NCI-H2196 treated with DMSO at 0.1 percent for 48 hours (cell line): ENCODE measurements around the gene CACNB2.

ENCODE experiments used
- DNase-seq: peaks from one replicate; lab custom pipeline; 2025; ENCODE audit not compliant: unreplicated experiment; lab: John Stamatoyannopoulos, UW

CACNB2 gene

DNA sequence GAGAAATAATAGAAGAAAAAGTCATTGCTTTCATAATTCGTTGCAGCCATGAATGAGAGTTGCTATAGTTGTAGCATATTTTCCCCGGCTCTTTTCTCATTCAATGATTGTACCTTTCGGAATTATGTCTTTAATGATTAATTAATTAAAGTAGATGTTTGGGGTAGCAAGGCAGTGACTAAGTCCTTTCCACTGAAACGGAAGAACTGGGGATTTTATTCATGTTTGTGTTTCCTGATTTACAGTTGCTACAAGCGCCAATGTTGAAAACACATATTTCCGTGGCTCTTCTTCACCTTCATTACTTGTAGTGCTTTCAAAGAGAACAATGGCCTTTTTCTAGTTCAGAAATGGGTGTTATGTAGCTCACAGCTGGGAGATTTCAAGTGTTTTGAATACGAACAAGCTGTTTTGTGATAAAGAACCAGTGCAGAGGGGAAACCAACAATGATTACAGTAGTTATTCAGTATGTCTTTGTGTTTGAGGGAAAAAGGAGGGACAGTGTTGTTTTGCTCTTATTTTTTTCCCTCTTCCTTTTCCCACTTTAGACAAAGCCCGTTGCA, 357.7 kb downstream of the CACNB2 start:
- DNase-seq, result no peak

DNA sequence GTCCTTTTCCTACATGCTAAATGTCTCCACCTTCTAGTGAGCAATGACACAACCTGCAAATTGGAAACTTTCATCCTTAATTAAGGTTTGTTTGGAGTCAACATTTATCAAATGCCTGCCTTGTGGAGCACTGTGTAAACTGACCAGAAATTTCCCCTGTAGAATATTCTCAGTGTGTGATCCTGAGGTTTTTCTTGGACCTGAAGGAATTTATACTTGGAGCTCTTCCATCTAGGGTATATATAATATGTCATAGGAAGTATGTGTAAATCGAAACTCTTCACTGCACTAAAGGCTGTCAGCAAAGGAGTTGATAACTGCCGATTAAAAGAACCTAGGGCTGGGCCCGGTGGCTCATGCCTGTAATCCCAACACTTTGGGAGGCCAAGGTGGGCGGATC, 358.8 kb downstream of the CACNB2 start:
- no peak for DNase-seq

DNA sequence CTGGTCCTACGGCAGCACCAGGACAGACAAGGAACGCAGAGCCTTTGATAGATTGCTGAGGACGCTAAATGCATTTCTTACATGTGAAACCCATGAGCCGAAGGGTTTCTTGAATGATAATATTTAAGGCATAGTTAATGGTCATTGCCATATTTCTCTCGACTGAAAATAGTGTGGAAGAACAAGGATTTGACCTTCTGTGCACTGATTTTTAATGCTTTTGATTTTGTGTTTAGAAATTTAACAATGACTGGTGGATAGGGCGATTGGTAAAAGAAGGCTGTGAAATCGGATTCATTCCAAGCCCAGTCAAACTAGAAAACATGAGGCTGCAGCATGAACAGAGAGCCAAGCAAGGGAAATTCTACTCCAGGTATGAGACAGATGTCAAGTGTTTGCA, 360.4 kb downstream of the CACNB2 start:
- DNase-seq, result no peak

DNA sequence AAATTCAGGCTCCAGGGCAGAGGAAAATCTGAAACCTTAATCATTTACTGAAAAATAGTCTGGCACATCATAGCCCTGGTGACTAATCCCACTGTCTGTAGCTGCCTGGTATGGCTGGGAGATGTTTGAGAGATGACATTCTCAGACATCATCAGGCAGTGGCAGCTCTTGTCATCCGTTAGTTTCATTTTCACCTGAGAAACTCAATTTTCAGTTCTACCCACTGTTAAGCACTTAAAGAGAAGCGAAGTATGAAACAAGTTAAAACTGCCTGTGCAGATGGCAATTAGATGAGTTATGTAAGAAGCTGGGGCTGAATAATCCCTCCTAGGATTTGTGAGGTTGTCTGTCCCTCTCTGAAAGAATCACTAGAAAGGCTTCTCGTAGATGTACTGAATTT, 361.0 kb downstream of the CACNB2 start:
- no peak for DNase-seq

DNA sequence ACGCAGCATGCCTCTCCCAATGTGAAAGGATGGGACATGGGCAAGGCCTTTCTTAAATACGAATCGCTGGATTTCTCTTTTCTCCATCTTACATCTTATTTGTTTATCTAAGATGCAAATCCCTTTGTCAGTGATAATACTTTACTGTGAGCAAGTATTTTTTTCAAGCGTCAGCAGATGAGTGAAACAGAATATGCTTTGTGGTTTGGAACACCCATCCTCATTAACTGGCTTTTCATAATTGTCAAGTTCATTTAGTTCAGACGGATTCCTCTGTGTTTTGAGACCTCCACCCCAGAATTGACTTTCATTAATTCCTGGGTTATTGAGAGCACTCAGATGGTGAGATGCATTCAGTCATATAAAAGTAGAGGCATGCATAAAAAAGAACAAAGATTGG, 361.4 kb downstream of the CACNB2 start:
- DNase-seq, result no peak

DNA sequence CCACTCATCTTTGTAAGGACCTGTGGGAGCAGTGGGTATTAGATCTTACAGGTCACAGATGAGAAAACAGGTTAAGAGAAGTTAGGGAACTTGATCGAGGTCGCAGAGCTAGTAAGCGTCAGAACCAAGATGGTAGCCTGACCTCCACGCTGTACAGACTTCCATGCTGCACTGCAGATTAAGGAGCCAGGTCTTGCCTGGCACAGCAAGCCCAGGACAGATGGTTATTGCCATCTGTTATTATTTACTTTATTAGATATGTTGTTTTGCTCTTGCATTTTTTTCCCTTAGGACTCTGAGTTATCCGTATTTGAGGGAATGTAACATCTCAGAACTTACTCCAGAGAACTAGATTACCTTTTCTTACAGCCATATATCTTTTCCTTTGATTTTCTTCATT, 363.9 kb downstream of the CACNB2 start:
- DNase-seq, result no peak

DNA sequence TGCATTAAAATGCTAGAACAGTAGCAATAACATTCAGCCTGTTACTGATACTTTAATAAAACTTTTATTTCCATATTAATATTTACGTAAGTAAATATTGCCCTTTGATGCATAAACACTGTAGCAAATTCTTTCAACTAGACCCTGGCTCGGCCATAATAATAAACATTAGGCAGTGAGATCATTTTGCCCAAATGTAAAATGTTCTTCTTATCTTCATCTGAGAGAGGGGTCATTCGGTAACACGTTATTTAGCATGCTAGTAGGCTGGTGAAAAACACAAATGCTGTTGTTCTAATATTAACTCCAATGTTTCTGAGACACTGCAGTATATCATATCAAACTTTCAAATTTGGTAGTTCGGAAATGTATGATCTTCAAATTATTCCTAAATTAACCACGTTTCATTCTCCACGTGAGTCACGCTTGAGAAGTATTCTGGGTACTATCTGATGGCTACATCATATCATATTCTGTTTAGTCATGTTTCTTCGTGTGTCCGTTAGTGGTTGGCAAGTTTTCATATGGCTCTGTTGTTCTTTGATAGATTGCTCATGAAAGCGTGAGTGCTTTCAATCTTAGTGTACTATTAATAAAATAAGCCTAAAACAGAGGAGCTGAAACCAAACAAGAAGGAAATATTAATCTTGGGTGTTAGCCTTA, 365.4 kb downstream of the CACNB2 start:
- DNase-seq, result no peak

DNA sequence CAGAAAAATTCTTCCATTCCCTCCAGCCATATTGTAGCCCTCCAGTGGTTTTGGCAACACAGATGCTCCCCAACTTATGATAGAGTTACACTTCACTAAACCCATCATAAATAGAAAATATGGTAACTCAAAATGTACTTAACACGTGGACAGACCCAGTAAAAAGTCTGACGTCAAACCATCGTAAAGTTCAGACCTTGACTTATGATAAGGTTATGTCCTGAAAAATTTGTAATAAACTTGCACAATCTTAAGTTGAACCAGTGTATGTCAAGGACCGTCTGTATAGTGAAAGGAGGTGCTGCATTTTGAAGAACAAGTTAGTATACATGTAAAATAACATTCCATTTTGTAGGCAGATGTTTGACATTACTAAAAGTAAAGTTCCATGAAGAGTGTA, 368.4 kb downstream of the CACNB2 start:
- no peak for DNase-seq

DNA sequence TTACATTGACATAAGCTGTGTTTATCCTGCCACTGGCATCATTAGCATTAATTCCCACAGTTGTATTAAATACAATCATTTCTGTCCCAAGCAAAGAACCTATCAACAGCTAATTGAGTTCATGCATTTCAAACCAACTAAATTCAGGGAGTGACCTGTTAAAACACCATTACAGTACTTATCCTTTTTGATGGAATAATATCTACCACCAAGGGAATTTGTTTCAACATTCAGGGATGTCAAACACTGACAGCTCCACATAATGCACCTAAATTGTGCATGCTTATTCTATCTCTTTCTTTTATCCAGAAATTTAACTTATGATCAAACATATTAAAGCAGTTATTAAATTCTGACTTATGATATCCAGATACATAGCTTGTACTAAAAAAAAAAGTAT, 374.3 kb downstream of the CACNB2 start:
- no peak for DNase-seq

DNA sequence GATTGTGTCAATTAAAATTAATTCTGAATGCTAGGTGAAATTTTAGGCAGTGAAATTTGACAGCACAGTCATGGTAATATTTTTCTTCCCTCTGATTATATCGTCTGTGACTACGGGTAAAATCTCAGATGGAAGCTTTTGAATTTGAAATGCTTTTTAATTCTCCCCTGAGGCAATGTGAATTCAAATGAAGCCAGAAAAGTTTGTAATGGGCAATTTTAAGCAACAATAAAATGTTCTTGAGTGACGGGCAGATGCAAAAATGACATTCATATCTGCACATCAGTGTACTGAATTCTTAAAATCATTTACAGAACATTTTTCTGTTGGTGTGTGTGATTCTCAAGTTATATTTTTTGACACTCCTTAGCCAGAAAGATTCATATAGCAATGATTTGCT, 376.6 kb downstream of the CACNB2 start:
- DNase-seq, result no peak

DNA sequence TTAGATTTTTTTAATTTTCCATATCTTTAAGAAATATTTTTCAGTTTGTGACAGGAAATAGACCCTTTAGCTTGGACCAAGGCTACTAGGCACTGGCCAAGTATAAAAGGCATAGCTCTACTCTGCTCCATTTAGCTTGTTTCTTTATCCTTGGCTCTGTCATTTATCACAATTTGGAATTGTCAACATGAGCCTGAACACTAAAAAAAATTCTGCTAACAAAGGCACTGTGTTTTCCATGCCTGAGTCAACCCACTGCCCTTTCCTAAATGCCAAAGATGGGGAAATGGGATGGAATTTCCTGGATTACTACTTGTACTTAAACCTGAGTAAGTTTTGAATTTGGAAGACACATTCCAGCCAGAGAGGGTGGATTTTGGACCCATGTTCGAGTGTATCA, 382.8 kb downstream of the CACNB2 start:
- DNase-seq, result no peak

DNA sequence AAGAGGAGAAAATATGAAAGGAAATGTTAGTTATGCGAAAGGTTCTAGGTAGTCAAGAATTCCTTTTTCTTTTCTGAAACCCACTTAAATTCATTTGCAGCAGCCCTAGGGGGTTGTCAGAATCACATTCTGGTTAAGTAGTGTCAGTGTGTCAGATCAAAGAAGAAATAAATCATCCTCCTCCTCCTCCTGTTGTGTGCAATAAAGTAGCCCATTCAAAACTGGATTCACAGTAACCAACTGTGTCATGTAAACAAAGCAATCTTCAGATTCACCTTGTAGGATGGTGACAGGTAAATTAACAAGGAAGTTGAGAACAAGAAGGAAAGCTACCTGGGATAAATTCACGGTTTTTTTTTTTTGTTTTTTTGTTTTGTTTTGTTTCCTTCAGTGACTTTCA, 383.6 kb downstream of the CACNB2 start:
- DNase-seq, result no peak

DNA sequence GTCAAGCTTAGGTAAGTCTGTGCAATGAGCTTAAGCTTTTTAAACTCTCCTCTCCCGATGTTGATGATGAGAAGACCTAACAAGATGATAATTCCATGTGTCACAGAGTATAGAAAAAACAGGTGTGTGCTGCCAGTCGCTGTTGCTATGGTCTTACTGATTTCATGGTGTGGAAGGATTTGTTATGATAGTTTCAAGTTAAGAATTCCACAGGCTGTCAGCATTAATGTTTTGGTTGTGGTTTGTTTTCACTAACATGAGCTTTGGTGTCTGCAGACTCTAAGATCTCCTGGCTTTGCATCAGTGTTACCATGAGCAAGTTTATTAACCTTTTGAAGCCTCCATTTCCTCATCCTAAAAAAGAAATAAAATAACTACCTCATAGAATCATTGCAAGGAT, 387.5 kb downstream of the CACNB2 start:
- no peak for DNase-seq

DNA sequence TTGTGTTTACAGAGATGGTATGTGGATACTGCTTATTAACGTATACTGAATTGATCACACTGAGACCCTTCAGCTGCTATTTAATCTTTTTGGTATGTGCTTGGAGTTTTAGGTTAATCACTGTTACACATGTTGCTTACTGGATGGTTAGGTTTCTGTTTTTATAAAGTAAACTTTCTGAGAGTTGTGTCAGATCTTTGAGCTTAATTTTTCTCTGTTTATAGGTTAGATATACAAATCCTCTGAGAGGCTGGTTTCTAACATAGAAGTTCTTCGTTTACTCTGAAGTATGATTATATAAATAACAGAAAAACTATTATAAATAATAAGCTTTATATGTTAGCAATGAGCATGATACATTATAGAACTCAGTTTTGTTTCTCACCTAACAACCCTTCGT, 388.1 kb downstream of the CACNB2 start:
- DNase-seq, result no peak

DNA sequence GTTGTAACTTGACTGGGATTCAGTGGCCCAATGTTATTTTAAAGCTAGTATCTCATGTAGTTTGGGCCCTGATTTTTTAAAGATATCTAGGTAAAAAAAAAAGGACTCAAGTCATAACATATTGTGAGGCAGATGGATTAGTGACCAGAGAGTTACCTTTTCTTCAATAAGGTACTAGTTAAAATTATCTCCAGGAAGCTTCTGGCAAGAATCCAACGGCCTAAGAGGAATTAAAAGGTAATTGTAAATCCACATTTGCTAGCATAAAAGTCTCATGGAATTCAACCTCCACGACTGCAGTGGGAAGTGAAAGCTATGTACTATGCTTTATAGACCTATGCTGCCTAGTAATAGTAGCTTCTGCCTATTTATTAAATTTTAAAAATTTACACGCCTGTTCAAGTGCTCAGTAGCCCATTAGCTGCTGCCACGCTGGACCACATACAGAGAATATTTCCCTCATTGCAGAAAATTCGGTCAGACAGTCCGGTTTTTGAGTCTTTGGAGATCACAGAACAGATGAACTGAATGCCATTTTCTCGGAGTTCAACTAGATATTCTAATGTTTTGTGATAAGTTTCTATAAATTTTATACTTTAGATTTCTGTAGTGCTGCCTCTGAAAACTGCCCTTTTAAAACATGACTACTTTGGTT, 392.8 kb downstream of the CACNB2 start:
- no peak for DNase-seq

DNA sequence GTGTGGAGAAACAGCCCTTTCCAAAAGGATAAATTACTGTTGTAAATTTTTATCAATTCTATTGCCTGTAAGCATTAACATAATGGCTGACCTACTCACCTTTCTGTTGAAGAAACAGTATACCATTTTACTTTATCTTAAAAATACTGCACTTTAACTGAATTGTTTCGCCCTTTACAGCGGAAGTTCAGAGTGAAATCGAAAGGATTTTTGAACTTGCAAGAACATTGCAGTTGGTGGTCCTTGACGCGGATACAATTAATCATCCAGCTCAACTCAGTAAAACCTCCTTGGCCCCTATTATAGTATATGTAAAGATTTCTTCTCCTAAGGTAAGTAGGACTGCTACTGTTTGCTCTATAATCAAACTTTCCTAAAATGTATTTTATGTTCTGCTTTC, 393.7 kb downstream of the CACNB2 start:
- DNase-seq, result no peak

DNA sequence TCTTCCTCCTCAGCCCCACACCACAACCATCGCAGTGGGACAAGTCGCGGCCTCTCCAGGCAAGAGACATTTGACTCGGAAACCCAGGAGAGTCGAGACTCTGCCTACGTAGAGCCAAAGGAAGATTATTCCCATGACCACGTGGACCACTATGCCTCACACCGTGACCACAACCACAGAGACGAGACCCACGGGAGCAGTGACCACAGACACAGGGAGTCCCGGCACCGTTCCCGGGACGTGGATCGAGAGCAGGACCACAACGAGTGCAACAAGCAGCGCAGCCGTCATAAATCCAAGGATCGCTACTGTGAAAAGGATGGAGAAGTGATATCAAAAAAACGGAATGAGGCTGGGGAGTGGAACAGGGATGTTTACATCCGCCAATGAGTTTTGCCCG, 399.1 kb downstream of the CACNB2 start:
- no peak for DNase-seq

DNA sequence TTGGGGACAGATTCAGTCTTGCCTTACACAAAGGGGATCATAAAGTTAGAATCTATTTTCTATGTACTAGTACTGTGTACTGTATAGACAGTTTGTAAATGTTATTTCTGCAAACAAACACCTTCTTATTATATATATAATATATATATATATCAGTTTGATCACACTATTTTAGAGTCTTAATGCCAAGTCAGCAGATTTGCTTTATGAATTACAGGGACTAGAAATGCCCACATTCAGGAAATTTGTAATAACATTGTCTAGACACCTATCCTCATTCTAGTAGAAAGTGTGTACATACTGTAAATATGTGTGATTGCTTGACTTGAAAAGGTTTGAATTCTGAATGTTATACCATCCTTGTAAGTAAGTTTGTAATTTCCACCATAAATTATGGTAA, 400.0 kb downstream of the CACNB2 start:
- no peak for DNase-seq

DNA sequence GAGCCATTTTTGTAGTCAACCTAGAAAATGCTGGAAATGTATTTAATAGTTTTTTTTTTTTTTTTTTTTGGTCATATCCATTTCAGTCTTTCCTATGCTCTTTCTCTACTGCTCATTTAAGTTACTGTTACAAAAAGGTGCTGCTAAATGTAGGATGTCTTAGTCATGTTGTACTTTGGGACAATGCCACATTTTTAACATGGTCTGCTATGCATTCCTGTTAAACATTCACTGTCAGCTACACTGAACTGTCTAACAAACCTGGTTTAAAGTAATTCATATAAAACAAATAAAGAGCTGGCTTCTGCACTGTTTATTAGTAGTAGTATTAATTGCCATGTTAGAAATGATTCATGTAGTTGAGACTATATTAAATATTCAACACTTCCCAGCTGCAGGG, 402.6 kb downstream of the CACNB2 start:
- DNase-seq, result no peak

DNA sequence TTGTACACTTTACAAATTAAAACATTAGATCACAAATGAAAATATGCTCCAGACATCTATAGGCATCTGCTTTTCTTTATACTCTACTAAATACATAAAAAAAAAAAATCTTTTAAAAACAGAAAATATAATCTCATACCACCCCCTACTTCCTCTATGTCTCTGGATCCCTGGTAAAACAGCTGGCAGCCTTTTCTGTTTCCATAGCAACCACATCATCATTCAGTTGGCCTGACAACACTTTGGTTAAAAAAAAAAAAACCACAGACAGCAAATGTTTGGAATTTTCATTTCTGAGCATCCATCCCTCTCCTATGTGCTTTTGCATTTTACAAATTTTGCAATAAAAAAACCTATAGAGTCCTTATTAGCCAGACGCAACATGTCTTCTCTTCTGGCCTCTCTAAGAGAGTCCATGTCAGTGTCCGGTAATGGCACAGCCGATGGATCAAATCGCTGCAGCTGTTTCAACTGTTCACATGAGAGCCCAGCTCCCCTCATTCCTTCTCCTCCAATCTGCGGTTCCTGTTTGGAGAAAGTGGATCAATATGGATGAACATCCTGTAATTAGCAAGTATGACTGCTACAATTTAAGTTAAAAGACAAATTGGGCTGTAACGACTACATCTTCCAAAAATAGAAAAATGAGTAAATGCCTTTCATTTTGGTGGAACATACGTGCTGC, 405.5 kb downstream of the CACNB2 start:
- no peak for DNase-seq

DNA sequence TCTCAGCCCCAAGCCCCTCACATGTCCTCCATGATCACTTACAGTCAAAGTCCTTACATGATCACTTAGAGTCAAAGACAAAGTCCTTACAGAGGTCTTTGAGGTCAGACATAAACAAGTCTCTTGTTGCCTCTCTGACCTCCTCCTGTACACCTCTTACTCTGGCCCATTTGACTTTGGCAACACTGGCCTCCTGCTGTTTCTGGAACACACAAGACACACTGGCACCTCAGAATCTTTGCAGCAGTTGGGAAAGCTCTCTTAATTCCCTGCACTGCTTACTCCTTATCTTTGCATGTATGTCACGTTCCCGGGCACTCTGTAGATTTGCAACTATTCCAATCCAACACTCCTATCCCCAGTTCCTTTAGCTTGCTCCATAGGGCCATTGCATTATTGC, 408.9 kb downstream of the CACNB2 start:
- no peak for DNase-seq

DNA sequence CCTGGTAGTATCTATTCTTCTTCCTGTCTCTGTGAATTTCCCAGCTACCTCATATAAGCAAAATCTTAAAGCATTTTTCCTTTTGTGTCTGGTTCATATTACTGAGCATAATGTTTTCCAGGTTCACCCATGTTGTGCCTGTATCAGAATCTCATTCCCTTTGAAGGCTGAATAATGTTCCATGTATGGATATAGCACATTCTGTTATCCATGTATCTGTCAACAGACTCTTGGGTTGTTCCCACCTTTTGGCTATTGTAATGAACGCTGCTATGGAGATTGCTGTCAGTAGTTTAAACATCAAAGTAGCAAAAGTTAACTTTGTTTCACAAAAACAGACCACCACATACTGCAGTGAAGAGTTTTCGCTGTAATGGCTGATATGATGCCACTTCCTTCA, 411.2 kb downstream of the CACNB2 start:
- no peak for DNase-seq
